NB4 (cell line): ENCODE results near the gene NT5C3B.

Source experiments
- MYC ChIP-seq: IDR thresholded peaks from 2 replicates; pipeline ENCODE4 v1.6.1; 2011; ENCODE audit warnings: low read depth, low read length
- POLR2A ChIP-seq: IDR thresholded peaks from 2 replicates; pipeline ENCODE4 v1.6.1; 2011; ENCODE audit warnings: mild to moderate bottlenecking; ENCODE audit not compliant: insufficient read length; ENCODE audit errors: extremely low read depth
- TF ChIP-seq, protein P1 (sequence below): IDR thresholded peaks from one replicate; pipeline ENCODE4 v1.5.1; 2012; ENCODE audit warnings: low read depth, low read length
- TF ChIP-seq, protein P2 (sequence below): IDR thresholded peaks from 2 replicates; pipeline ENCODE4 v1.6.1; 2011; ENCODE audit warnings: low read depth, low read length

DNA sequence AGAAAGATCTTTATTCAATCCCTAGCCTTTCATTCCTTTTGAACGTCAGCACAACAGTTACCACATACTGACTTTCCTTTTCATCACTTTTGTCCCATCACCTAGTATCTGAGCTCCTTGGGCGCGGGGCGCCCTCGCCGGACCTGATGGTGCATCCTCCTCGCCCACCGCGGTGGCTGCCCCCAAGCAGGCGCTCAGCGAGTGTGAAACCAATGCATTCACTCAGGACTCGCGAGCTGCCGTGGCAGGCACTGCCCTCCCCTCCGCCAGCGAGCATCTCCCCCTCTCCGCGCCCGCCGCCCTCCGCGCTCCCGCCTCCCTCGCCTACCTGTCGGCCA is 28.4 kb upstream of the NT5C3B start:
- TF ChIP-seq, protein P1, sequence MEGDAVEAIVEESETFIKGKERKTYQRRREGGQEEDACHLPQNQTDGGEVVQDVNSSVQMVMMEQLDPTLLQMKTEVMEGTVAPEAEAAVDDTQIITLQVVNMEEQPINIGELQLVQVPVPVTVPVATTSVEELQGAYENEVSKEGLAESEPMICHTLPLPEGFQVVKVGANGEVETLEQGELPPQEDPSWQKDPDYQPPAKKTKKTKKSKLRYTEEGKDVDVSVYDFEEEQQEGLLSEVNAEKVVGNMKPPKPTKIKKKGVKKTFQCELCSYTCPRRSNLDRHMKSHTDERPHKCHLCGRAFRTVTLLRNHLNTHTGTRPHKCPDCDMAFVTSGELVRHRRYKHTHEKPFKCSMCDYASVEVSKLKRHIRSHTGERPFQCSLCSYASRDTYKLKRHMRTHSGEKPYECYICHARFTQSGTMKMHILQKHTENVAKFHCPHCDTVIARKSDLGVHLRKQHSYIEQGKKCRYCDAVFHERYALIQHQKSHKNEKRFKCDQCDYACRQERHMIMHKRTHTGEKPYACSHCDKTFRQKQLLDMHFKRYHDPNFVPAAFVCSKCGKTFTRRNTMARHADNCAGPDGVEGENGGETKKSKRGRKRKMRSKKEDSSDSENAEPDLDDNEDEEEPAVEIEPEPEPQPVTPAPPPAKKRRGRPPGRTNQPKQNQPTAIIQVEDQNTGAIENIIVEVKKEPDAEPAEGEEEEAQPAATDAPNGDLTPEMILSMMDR, result no peak
- TF ChIP-seq MYC (no peak), POLR2A (no peak)
- TF ChIP-seq, protein P2, sequence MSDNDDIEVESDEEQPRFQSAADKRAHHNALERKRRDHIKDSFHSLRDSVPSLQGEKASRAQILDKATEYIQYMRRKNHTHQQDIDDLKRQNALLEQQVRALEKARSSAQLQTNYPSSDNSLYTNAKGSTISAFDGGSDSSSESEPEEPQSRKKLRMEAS, result no peak
